Keratinocyte (primary cell): ENCODE measurements around the gene HENMT1. TPM values are rescaled to one million over a fixed set of nuclear protein-coding genes. Genes with fewer than 3 reads are reported as not detected.

Source experiments
- DNase-seq: peaks from one replicate; pipeline ENCODE4 v3.0.0-alpha.2; 2011; ENCODE audit warnings: low read depth, missing footprints, low spot score
- FAIRE-seq: peaks from 2 replicates; lab custom pipeline; 2011; peaks lifted over from hg19 to GRCh38; lab: Jason Lieb, UNC
- H2AFZ ChIP-seq: 2 replicates; pipeline ENCODE4 v1.6.0; 2012; ENCODE audit warnings: low read length, control low read depth, inconsistent platforms; ENCODE audit not compliant: control insufficient read depth
- H3K27ac ChIP-seq: 2 replicates; pipeline ENCODE4 v1.5.1; 2011; ENCODE audit warnings: low read length; ENCODE audit not compliant: control insufficient read depth, insufficient read depth
- H3K27me3 ChIP-seq: 3 replicates; pipeline ENCODE4 v1.6.0; 2011; ENCODE audit warnings: low read length; ENCODE audit not compliant: control insufficient read depth, insufficient read depth; ENCODE audit errors: extremely low read depth
- H3K36me3 ChIP-seq, 2 experiments: 2 replicates in 1 of 2; 3 replicates in 1 of 2; pipeline ENCODE4 v1.5.1; 2011; ENCODE audit warnings: low read length in 2 of 2, mild to moderate bottlenecking in 1 of 2; ENCODE audit not compliant: control insufficient read depth in 2 of 2, insufficient read depth in 2 of 2; ENCODE audit errors: extremely low read depth in 1 of 2
- H3K4me1 ChIP-seq: 3 replicates; pipeline ENCODE4 v1.5.1; 2011; ENCODE audit warnings: low read length; ENCODE audit not compliant: control insufficient read depth, insufficient read depth; ENCODE audit errors: extremely low read depth
- H3K4me2 ChIP-seq: 3 replicates; pipeline ENCODE4 v1.6.0; 2011; ENCODE audit warnings: low read depth, low read length; ENCODE audit not compliant: control insufficient read depth, insufficient read depth; ENCODE audit errors: extremely low read depth
- H3K4me3 ChIP-seq, 3 experiments: fragments of 200-600 bp in 1 of 3; sonication (generic) in 1 of 3; 2 replicates in 2 of 3; 3 replicates in 1 of 3; pipeline ENCODE4 v1.5.1; 2011 to 2016; ENCODE audit warnings: low read length in 3 of 3, mild to moderate bottlenecking in 3 of 3, control low read depth in 2 of 3, inconsistent platforms in 1 of 3, low read depth in 1 of 3, mixed read lengths in 1 of 3, mixed run types in 1 of 3, moderate library complexity in 1 of 3; ENCODE audit not compliant: control insufficient read depth in 2 of 3, insufficient read depth in 2 of 3; ENCODE audit errors: extremely low read depth in 1 of 3
- H3K79me2 ChIP-seq: 2 replicates; pipeline ENCODE4 v1.6.0; 2012; ENCODE audit warnings: low read length; ENCODE audit not compliant: control insufficient read depth, insufficient read depth
- H3K9ac ChIP-seq: 3 replicates; pipeline ENCODE4 v1.6.0; 2011; ENCODE audit warnings: low read length; ENCODE audit not compliant: control insufficient read depth, insufficient read depth; ENCODE audit errors: extremely low read depth
- H3K9me1 ChIP-seq: 3 replicates; pipeline ENCODE4 v1.6.0; 2011; ENCODE audit warnings: low read length; ENCODE audit not compliant: control insufficient read depth, insufficient read depth; ENCODE audit errors: extremely low read depth
- H3K9me3 ChIP-seq: 2 replicates; pipeline ENCODE4 v1.5.1; 2012; ENCODE audit warnings: low read depth, low read length; ENCODE audit not compliant: control insufficient read depth
- H4K20me1 ChIP-seq: 3 replicates; pipeline ENCODE4 v1.6.0; 2011; ENCODE audit warnings: low read length; ENCODE audit not compliant: control insufficient read depth, insufficient read depth; ENCODE audit errors: extremely low read depth
- CTCF ChIP-seq, 3 experiments: IDR thresholded peaks in 1 of 3; conservative IDR thresholded peaks in 1 of 3; optimal IDR thresholded peaks in 1 of 3; 2 replicates in 2 of 3; 3 replicates in 1 of 3; pipeline versions ENCODE3 to v1.5.1; 2011; ENCODE audit warnings: low read length in 3 of 3, mild to moderate bottlenecking in 3 of 3, moderate library complexity in 2 of 3, control low read depth in 1 of 3, inconsistent platforms in 1 of 3; ENCODE audit not compliant: insufficient read depth in 2 of 3; ENCODE audit errors: extremely low read depth in 1 of 3
- EZH2 ChIP-seq: IDR thresholded peaks from one replicate; pipeline ENCODE4 v1.6.1; 2012; ENCODE audit warnings: inconsistent platforms, mild to moderate bottlenecking, low read length, moderate library complexity
- dilution Hi-C: fragments of 300-500 bp; cut with MboI; formaldehyde crosslinking; loops from one replicate; pipeline ENCODE4 v1.7.0; 2020; ENCODE audit warnings: low sequenced_read_pairs; ENCODE audit not compliant: extremely low pct_ligation_motif_present
- polyA plus RNA-seq, 5 experiments: library from polyadenylated mRNA; depleted of rRNA in 3 of 5; stranded (reverse) in 3 of 5; stranded (forward) in 1 of 5; unstranded in 1 of 5; fragments of >200 nt; gene quantifications; 1 replicate in 1 of 5; 2 replicates in 3 of 5; 3 replicates in 1 of 5; pipeline versions ENCODE4 v1.2.1 to v1.2.3, GENCODE V29; 2011 to 2012; ENCODE audit warnings: missing spikeins in 2 of 5, low read depth in 1 of 5, low replicate concordance in 1 of 5

The HENMT1 gene
- polyA plus RNA-seq, 1 donor (not counting 4 experiments of a cell fraction or from before 2014, with no cell fraction given) = 1.7 TPM

- Histone ChIP-seq H3K27ac (no peak overlapping the region), H3K4me2 (no peak overlapping the region), H3K79me2 (no peaks in the 10 kb centered on the region), H3K4me3 (no peak overlapping the region), H3K9me3 (no peaks in the 10 kb centered on the region), H2AFZ (no peak overlapping the region), H4K20me1 (no peaks in the 10 kb centered on the region), H3K9ac (no peak overlapping the region), H3K27me3 (no peaks in the 10 kb centered on the region), H3K4me1 (no peaks in the 10 kb centered on the region), H3K36me3 (no peaks in the 10 kb centered on the region), H3K9me1 (no peaks in the 10 kb centered on the region)
- DNase-seq (no peak), FAIRE-seq (no peak)
- TF ChIP-seq EZH2 = no peak
- TF ChIP-seq CTCF (optimal IDR thresholded peaks at IDR 0.05 in 1 of 3, IDR thresholded peaks at IDR 0.05 in 1 of 3, conservative IDR thresholded peaks at IDR 0.05 in 1 of 3; ENCODE audit: extremely low read depth in 1 of 3, insufficient read depth in 2 of 3, low read length in 3 of 3) = no peak
- dilution Hi-C loops = no loop called here
Measured at GRCh38 chr1:108627951-108628350, 32.9 kb downstream of the HENMT1 start.

- H3K9me3 ChIP-seq = no peaks in the 10 kb centered on the region
- no peak overlapping the region for H3K9ac ChIP-seq
- no peaks in the 10 kb centered on the region for H3K9me1 ChIP-seq
- DNase-seq (no peak), FAIRE-seq (no peak)
- no peak overlapping the region for H2AFZ ChIP-seq
- no peak for TF ChIP-seq EZH2
- TF ChIP-seq CTCF (optimal IDR thresholded peaks at IDR 0.05 in 1 of 3, IDR thresholded peaks at IDR 0.05 in 1 of 3, conservative IDR thresholded peaks at IDR 0.05 in 1 of 3; ENCODE audit: extremely low read depth in 1 of 3, insufficient read depth in 2 of 3, low read length in 3 of 3) = no peak
- no peaks in the 10 kb centered on the region for H3K27me3 ChIP-seq
- H3K4me3 ChIP-seq = no peak overlapping the region
- H4K20me1 ChIP-seq = no peaks in the 10 kb centered on the region
- H3K36me3 ChIP-seq = no peaks in the 10 kb centered on the region
- dilution Hi-C loops = no loop called here
- H3K4me1 ChIP-seq = no peaks in the 10 kb centered on the region
- H3K79me2 ChIP-seq = no peaks in the 10 kb centered on the region
- no peak overlapping the region for H3K27ac ChIP-seq
- no peak overlapping the region for H3K4me2 ChIP-seq
Measured at GRCh38 chr1:108627256-108627655, 33.6 kb downstream of the HENMT1 start.
